Stimulated activated CD8-positive, alpha-beta memory T cell treated with anti-CD3 and anti-CD28 coated beads, Interleukin-15, amount 100 ng/mL, for 1 hour (primary cell): ENCODE results near the gene ZNF134.
A peak's percentile ranks its signal among the peaks of the same experiment; 100 is the strongest.

ENCODE experiments used
- DNase-seq: peaks from one replicate; pipeline ENCODE4 v3.0.0-alpha.2; 2020; ENCODE audit warnings: low read depth

The ZNF134 gene

DNA sequence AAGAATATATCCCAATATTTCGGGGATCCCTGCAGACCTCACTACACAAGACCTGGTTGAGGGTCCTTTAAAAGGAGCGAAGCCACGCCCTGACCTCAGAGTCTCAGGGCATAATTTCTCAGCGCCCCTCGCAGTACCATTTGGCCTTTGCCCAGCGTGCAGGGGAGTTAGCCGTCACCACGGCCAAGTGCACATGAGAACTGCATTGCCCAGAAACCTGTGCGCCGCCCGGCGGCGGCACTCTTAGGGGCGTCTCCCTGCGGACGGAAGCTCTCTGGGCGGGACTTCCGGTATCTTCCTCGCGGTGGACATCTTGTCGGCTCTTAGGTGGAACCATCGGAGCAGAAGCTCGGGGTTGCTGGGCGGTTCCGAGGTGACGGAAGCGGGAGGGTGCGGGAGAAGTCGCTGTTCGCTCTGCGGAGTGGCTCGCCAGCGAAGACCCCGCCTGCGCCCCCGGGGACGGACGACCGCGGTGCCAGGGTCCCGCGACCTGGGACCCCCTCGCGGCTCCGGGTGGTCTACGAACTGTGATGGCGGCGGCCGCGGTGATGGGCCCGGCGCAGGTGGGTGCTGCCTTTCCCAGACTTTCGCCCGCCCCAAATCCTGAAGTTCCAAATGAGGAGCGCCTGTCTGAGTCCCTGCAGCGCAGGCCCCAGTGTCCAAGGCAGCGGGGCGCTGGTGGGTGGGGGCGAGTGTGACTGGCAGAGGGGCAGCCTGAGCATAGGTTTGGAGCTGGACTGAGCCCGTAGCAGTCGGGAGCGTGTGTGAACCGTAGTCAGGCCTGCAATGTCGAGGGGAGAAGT, at the start of gene ZNF134:
ZNF134 (plus strand) TSS at position 302 of the 803 bp plus-strand sequence. CDS start 5,227 bp downstream, outside the sequence.
- peak; percentile 83 for DNase-seq

DNA sequence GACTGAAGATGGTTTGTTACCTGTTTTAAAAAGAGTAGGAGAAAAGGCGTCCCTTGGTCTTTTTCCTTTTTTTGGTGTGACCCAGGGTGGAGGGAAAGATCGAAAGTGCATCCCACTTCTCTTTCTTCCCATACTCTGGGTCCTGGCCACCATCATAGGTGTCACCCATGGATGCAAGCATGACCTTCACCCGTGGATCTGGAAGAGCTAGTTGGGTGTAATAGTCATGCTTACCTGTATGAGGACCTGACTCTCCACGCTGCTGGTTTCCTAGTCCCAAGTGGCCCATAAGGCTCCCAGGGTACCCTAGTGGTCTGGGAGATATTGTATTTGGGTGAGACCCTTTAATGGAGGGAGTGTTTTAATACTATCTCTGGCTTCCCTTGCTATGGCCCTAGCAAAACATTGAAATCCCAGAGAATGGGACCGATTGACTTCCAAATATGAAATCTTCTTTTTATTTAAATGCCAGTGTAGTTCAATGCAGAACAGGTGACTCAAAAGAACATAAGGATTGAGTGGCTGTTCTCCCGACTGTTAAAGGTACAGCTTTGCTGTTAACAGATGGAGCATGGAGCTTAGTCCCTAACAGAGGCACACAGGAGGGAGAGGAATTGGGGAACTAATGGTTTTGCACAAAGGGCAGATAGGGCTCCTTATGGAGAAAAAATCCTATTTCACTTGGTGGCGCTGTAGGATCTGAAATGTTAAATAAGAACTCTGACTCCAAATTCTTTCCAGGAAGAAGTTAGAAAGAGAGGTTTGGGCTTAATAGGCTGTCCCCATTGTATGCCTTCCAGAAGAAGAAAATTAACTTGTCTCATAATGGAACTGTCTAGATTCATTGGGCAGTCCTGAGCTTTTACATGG, 47.4 kb upstream of the ZNF134 start:
- DNase-seq, result no peak

DNA sequence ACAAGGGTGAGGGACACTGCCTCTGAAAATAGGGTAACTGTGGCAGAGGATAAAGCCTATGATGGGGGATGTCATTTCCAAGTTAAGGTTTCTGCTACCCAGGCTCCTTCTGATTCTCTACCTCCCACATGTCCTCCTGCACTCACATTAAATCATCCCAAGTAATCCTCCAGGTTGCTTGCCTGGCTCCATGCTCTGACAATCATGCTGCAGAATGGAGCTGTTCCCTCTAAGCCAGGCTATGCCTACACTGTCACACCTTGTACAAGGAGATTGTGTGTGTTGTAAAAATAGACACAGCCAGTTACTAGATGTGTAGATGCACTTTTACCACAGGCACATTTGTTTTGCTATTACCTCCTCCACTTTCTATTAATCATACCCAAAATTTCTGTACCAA, 43.3 kb upstream of the ZNF134 start:
- DNase-seq, result no peak

DNA sequence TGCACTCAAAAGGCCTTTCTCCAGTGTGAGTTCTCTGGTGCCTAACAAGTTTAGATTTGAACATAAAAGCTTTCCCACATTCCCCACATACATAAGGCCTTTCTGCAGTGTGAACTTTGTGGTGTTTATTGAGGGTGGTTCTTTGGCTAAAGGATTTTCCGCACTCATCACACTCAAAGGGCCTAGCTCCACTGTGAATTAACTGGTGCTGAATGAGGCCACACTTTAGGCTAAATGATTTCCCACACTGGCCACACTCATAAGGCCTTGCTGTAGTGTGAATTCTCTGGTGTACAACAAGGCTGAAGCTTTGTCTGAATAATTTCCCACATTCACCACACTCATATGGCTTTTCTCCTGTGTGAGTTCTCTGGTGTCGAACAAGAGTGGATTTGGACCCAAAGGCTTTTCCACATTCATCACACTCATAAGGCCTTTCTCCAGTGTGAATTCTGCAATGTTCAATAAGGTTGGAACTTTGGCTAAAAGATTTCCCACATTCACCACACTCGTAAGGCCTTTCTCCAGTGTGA, 41.6 kb upstream of the ZNF134 start:
- no peak for DNase-seq

DNA sequence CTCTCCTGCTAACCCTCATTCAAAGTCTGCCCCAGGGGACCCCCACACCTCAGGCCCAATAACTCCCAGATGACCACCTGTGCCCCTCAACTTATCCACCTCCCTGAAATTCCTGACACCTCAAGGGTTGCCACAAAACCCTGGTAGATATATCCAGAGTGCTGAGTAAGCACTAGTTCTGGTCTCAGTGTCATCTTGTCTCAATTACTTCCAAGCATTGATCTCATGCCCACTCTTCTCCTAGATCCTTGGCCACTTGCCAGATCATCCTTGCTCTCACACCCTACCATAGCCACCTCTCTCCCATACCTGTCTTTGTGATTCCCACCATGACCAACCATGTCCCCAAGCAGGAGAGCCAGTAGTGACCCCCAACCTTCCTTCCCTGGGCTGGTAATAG, 37.4 kb upstream of the ZNF134 start:
- no peak for DNase-seq

DNA sequence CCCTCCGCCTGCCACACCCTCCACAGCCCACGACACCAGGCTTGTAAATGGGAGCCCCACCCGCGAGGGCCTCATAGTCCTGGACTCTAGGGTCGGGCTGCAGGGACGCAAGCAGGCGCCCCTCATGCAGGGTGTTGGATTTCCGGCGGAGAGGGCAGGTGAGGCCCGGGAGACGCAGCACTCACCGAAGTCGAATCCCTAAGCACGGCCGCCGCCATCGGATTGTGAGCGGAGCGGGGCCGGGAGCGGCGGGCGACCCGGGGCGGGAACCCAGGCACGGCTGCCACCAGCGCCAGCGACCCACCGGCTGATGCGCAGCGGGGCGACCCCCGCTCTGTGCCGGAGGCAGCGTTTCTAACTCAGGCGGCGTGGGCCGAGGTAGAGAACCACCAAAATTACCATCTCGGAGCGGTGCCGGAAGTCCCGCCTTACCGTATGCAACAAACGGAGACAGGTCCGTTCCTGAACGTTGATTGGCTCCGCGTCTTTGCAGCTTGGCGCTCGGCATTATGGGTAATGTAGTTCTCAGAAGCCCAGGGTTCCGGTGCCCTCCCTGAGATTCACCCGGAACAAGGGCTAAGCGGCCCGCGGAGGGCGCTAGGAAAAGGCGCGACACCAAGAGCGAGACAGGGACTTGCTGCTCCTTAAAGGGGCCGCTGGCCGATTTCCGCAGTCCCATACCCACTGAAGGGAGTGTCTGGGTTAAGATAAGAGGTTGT, 35.4 kb upstream of the ZNF134 start, which contains the start of gene ZNF416:
ZNF416 (minus strand) TSS at position 425 of the 719 bp plus-strand sequence; CDS start at position 218, 207 bp downstream.
- DNase-seq, result peak; percentile 90

DNA sequence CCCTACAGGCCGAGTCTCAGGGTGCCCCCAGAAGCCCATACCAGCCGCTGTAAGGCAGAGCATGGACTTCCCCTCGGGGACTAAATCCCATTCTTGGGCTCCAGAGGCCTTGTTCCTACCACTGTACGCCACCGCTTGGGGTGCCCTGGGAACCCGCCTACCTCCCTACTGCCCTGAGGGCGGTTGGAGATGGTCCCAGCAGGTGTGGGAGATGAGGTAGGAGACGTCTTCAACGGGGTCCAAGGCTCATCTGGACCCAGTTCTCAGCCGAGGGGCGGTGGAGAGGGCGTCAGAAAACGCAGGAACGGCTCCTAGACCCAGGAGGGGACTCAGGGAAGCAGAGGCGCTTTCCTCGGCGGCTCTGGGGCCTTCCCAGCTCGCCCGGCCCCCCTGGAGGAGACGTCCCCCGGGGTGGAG, 30.9 kb upstream of the ZNF134 start:
- DNase-seq, result no peak

DNA sequence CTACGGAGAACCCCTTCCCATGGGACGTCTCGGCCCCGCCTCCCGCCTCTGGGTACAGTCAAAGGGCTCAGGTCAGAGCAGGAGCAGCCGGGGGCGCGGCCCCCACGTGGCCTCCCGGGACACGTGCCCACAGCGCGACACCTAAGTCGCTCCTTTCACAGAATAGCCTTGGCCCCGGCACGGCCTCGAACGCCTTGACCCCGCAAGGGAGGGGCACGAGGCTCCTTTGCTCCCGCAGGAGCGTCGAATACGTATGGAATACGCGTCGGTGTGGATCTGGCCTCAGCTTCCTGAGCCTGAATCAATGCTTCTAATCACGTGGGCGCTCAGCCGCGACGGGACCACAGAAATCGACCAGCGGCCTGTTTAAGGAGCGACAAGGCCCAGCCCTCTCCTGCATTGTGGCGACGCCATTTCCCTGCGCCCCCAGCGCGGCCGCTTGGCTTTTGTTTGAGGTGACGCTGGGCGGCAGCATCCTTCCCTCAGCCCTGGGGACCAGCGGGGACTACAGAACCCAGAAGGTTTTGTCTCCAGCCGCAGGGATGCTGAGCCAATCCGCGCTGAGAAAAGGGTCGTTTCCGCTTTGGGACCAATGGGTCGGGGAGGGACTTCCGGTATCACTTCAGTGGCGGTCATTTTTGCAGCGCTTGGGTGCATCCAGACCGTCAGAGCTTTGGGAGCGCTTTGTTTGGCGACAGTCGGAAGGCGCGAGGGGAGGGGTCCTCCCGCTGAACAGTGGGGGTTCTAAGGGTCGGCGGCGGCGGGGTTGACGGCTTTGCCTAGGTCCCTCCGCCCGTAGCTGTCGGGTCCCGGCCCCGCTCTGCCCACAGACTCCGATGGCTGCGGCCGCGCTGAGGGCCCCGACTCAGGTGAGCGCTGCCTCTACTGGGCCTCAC, 30.3 kb upstream of the ZNF134 start, which contains the start of gene ZIK1:
ZIK1 (plus strand) TSS at position 625 of the 896 bp plus-strand sequence; CDS start at position 837, 212 bp downstream.
- DNase-seq, result peak; percentile 74

DNA sequence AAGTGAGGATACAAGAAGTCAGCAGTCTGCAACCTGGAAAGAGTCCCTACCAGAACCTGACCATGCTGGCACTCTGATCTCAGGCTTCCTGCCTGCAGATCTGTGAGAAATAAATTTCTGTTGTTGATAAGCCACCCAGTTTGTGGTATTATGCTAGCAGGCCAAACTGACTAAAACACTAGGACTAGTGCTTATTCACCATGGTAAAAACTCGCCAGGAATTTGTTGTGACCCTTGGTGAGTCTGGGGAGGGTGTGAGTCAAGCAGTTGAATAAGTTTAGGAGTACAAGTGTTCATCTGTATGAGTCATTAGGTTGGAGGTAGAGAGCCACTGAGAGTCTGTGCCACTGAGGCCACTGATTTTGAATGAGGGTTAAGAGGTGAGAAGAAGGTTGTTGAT, 26.5 kb upstream of the ZNF134 start:
- DNase-seq, result no peak

DNA sequence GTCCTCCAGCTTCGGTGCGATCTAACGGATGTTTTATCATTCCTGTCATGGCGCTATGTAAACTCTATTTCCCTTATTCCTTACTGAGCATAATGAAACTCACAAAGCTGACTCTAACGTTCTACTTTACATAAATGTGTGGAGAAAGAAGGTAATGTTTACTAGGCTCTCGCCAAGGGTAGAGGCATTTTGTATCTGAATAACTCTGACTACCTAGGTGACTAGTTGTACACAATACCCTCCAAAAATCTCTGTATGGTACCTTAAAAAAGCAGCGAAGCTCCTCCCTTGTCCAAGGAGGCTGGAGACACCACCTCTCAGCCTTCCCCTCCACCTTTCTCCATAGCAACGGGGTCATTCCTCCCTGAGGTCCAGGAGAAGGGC, 14.7 kb upstream of the ZNF134 start:
- no peak for DNase-seq

DNA sequence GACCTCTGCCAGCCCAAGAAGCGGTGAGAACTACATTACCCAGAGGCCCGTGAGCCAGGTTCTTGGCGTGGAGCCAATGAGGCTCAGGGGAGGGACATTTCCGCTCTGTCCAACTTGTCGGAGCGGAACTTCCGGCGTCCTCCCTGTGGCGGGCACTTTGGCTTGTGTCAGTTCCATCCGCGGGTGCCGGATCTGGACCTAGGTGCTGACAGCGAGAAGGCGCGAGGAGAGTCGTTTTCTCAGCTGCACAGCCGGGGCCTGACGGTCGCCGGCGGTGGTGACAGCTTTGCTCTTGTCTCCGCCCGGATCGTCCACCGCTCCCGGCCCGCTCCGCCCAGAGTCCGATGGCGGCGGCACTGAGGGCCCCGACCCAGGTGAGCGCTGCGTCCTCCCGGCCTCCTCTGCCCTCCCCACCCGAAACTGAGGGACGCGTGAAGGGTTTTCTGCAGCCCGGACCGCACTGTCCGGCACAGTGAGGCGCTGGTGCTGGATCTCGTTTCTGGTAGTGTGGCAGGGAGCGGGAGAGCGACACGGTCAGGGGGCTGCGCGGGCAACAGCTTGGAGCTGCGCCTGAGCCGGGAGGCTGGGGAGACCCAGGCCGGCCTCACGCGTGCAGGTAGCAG, 14.2 kb upstream of the ZNF134 start, which contains the start of gene ZNF530:
ZNF530 (plus strand) TSS at position 125 of the 623 bp plus-strand sequence. CDS start 4,461 bp downstream, outside the sequence.
- DNase-seq, result peak; percentile 74

DNA sequence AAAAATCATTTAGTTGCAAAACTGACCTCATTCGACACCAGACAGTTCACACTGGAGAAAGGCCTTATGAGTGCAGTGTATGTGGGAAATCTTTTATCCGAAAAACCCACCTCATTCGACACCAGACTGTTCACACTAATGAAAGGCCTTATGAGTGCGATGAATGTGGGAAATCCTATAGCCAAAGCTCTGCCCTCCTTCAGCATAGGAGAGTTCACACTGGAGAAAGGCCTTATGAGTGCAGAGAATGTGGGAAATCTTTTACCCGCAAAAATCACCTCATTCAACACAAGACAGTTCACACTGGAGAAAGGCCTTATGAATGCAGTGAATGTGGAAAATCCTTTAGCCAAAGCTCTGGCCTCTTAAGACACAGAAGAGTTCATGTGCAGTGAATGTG, 7.1 kb upstream of the ZNF134 start:
- DNase-seq, result no peak

DNA sequence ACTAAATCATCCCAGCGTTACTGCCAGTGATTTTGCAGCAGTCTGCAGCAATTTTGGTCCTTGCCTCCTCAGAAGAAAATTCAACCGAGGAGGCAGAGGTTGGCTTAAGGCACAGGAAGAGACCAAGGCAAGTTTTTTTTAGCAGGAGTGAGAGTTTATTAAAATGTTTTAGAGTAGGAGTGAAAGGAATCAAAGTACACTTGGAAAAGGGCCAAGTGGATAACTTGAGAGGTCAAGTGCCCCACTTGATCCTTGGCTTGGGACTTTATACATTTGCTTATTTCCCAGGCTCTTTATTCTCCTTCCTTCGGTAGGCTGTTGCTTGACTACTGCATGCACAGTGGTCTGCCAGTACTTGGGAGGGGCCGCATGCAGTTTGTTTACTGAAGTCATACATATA, 2.9 kb upstream of the ZNF134 start:
- no peak for DNase-seq

DNA sequence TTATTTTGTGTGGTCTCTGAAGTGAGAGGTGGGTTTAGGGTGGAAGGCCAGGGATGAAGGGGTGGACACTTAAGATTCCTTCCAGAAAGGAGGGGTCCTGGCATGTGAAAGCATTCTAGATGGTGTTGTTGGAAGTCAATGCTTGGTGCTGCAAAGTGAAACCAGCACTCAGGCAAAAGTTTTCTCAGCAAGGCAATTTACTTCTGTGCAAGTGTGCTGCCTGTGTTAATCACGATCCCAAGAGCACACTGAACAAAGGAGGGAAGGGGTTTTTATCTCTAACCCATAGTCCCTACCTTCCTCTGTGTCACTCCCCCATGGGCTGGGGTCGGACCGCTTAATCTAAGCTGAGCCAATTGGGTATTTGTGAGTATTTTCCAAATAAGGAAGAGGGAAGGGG, 1.3 kb downstream of the ZNF134 start:
- DNase-seq, result no peak

DNA sequence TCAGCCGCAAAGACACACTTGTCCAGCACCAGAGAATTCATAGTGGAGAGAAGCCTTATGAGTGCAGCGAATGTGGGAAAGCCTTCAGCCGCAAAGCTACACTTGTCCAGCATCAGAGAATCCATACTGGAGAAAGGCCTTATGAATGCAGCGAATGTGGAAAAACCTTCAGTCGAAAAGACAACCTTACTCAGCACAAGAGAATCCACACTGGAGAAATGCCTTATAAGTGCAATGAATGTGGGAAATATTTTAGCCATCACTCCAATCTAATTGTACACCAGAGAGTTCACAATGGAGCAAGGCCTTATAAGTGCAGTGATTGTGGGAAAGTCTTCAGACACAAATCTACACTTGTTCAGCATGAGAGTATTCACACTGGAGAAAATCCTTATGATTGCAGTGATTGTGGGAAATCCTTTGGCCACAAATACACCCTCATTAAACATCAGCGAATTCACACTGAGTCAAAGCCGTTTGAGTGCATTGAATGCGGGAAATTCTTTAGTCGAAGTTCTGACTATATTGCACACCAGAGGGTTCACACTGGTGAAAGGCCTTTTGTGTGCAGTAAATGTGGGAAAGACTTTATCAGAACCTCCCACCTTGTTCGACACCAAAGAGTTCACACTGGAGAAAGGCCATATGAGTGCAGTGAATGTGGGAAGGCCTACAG, 6.8 kb downstream of the ZNF134 start:
- no peak for DNase-seq

DNA sequence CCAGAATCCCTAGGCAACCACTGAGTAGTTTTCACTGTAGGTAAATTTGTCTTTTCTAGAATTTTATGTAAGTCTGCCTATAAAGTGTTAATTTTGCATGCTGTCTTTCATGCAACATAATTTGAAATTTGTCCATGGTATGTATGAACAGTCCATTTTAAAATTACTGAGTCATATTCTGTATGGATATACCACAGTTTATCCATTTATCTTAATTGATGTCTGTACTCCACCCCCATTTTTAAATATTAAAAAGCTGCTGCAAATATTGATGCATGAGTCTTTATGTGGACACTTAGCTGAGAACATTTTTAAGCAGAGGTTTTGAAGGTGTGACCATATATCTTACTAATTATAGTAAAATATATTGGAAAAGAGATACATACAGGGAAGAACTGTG, 9.0 kb downstream of the ZNF134 start:
- DNase-seq, result no peak

DNA sequence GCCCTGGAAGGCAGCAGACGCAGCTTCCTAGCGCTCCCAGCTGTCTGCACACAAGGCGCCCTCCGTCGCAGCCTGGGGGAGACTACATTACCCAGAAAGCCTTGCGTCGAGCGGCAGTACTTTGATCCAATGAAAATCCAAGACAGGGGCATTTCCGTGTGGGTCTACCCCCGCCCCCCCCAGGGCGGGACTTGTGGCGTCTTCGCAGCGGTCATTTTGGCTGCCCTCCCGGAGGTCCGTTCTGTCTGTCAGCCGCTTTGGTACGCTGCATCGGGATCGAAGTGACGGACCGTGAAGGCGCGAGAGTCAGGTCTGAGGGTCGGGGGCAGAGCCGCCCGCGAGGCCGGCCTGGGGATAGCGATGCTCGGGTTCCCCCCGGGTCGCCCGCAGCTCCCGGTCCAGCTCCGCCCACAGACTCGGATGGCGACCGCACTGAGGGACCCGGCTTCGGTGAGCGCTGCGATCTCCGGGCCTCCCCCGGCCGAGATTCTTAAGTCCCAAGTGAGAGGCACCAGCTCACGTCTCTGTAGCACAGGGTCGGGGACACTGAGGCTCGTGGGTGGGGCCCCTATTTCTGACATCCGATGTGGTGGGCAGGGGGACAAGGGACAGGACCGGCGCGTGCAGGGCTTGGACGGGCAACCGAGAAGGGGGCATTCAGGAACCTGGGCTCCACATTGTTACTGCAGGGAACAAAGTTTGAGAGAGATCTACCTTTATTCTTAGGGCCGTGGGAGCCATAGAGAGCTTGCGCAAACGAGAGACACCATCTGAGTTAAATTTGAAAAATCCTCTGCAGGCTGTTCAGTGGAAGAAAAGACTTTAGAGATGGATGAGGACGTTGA, 19.2 kb downstream of the ZNF134 start, which contains the start of gene ZNF211:
ZNF211 (plus strand) TSS at position 182 of the 845 bp plus-strand sequence; CDS start at position 361, 179 bp downstream.
- peak; percentile 79 for DNase-seq

DNA sequence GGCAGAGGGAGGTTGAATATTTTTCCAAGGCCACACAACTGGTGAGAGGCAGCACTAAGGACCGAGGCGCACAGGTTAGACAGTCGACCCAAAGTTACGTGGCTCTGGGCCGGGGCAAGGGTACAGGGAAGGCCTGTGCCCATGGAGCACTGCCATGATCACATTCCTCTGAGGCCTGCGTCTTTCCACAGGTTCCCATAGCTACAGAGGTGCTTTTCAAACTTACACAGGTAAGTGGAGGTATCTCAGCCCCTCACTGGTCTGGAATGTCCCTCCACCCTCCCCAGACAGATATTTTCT, 19.7 kb downstream of the ZNF134 start:
- DNase-seq, result no peak

DNA sequence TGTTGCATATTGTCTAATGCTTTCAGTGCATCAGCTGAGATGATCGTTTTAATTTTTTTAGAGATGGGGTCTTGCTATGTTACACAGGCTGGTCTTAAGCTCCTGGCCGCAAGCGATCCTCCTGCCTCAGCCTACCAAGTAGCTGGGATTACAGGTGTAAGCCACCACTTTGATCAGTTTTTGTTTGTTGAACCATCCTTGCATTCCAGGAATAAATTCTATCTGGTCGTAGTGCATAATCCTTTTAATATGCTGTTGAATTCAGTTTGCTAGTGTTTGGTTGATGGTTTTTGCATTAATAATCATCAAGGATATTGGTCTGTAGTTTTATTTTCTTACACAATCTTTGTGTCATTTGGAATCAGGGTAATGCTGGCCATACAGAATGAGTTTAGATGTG, 23.3 kb downstream of the ZNF134 start:
- no peak for DNase-seq
